Smooth muscle cell (in vitro differentiated cells): ENCODE data around the gene RLN3. TPM values are rescaled to one million over a fixed set of nuclear protein-coding genes. Genes with fewer than 3 reads are reported as not detected.

Source experiments
- DNase-seq: peaks from one replicate; lab custom pipeline; 2025; ENCODE audit not compliant: unreplicated experiment; lab: John Stamatoyannopoulos, UW
- H2AFZ ChIP-seq: fragments of 200-600 bp; sonication (generic); 2 replicates; pipeline ENCODE4 v1.6.0; 2016; ENCODE audit warnings: antibody characterized with exemption, low read depth, mild to moderate bottlenecking
- H3F3A ChIP-seq: fragments of 200-600 bp; sonication (generic); 2 replicates; pipeline ENCODE4 v1.6.0; 2017; ENCODE audit warnings: antibody characterized with exemption, low read depth
- H3K27ac ChIP-seq: fragments of 200-600 bp; sonication (generic); 2 replicates; pipeline ENCODE4 v1.5.1; 2016; ENCODE audit warnings: low read depth, mild to moderate bottlenecking
- H3K27me3 ChIP-seq: fragments of 200-600 bp; sonication (generic); 2 replicates; pipeline ENCODE4 v1.6.1; 2016; ENCODE audit warnings: low read depth, mild to moderate bottlenecking
- H3K36me3 ChIP-seq: fragments of 200-600 bp; sonication (generic); 2 replicates; pipeline ENCODE4 v1.5.1; 2016; ENCODE audit warnings: low read depth
- H3K4me1 ChIP-seq: fragments of 200-600 bp; sonication (generic); 2 replicates; pipeline ENCODE4 v1.5.1; 2016; ENCODE audit warnings: low read depth
- H3K4me2 ChIP-seq: fragments of 200-600 bp; sonication (generic); 2 replicates; pipeline ENCODE4 v1.6.0; 2016; ENCODE audit warnings: mild to moderate bottlenecking
- H3K4me3 ChIP-seq: fragments of 200-600 bp; sonication (generic); 2 replicates; pipeline ENCODE4 v1.5.1; 2016; ENCODE audit warnings: mild to moderate bottlenecking
- H3K79me2 ChIP-seq: fragments of 200-600 bp; sonication (generic); 2 replicates; pipeline ENCODE4 v1.6.0; 2016; ENCODE audit warnings: low read depth, mild to moderate bottlenecking
- H3K9ac ChIP-seq: fragments of 200-600 bp; sonication (generic); 2 replicates; pipeline ENCODE4 v1.6.0; 2016; ENCODE audit warnings: low read depth
- H3K9me3 ChIP-seq: fragments of 200-600 bp; sonication (generic); replicated peaks from 2 replicates; pipeline ENCODE4 v1.5.1; 2016; ENCODE audit warnings: low read depth
- H4K20me1 ChIP-seq: fragments of 200-600 bp; sonication (generic); 2 replicates; pipeline ENCODE4 v1.6.0; 2016; ENCODE audit warnings: low read depth
- CTCF ChIP-seq: fragments of 200-600 bp; sonication (generic); IDR thresholded peaks from 2 replicates; pipeline ENCODE4 v1.5.1; 2017; ENCODE audit warnings: borderline replicate concordance, mild to moderate bottlenecking, antibody characterized with exemption; ENCODE audit not compliant: insufficient read depth, poor library complexity, severe bottlenecking
- WGBS: methylation state at CpG from one replicate; pipeline ENCODE4 v1.1.7; 2016; ENCODE audit warnings: low lambda C conversion rate; 5-methylcytosine and 5-hydroxymethylcytosine counted together
- polyA plus RNA-seq: library from polyadenylated mRNA; unstranded; fragments of >200 nt; fragmentation: Nextera tagmentation; extraction: Ambion mirVana; gene quantifications from 2 replicates; pipeline ENCODE4 v1.2.1, GENCODE V29; 2016
- total RNA-seq: library from RNA; depleted of rRNA; stranded (reverse); fragments of >200 nt; gene quantifications from 2 replicates; pipeline ENCODE4 v1.2.3, GENCODE V29; 2014

The RLN3 gene
- total and polyA plus RNA-seq, 2 experiments from 2014 or later: not detected

DNA sequence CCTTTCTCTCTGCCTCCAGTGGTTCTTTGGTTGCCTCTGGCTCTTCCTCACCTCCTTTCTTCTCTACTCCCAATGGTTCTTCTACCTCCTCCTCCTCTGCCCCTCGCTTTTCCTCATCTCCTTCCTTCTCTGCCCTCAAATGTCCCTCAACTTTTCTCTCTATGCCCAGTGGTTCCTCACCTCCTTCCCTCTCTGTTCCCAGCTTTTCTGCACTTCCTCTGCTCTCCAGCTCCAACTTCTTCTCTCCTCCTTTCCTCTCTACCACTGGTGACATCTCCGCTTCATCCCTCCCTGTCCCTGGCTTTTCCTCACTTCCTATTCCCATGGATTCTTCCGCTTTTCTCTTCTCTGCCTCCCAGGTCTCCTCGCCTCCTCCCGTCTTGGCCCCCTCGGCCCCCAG is 26.2 kb downstream of the RLN3 start:
- 95% methylated on average over 6 of the region's 6 CpGs for WGBS
- no peak for TF ChIP-seq CTCF
- no peak overlapping the region for H3K27ac ChIP-seq

DNA sequence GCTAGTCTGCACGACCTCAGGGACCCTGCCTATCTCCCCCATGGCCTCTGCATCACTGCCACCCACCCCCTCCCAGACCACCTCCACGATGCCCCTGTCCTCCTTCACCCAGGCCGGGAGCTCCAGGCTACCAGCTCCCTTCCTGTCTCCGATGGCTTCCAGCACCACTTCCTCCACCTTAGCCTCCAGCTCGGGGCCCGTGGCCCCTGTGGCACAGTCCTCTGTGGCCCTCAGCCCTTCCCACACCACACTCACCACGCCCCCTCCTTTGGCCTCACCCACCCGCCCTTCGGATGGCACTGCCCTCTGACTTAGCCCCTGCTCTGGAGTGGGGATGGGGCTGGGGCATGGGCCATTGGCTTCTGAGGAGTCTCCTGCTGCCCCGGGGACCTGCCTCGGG is 26.8 kb downstream of the RLN3 start:
- Histone ChIP-seq H3F3A (no peaks in the 10 kb centered on the region), H4K20me1 (no peaks in the 10 kb centered on the region), H3K36me3 (no peaks in the 10 kb centered on the region), H3K9me3 (no peaks in the 10 kb centered on the region), H3K4me1 (no peaks in the 10 kb centered on the region), H3K4me2 (no peak overlapping the region), H3K4me3 (no peak overlapping the region), H3K79me2 (no peaks in the 10 kb centered on the region), H2AFZ (no peak overlapping the region), H3K27ac (no peak overlapping the region), H3K9ac (no peak overlapping the region), H3K27me3 (peaks cover 9% of the 10 kb centered on the region)
- DNase-seq: no peak
- no peak for TF ChIP-seq CTCF
- WGBS: 92% methylated on average over 9 of the region's 11 CpGs

More for the DNA sequence above, 26.2 kb downstream of the RLN3 start:
- Histone ChIP-seq H4K20me1 (no peaks in the 10 kb centered on the region), H2AFZ (no peak overlapping the region), H3F3A (no peaks in the 10 kb centered on the region), H3K36me3 (no peaks in the 10 kb centered on the region), H3K4me1 (no peaks in the 10 kb centered on the region), H3K9ac (no peak overlapping the region), H3K9me3 (no peaks in the 10 kb centered on the region), H3K4me3 (no peak overlapping the region), H3K27me3 (peaks cover 9% of the 10 kb centered on the region), H3K79me2 (no peaks in the 10 kb centered on the region), H3K4me2 (no peak overlapping the region)
- no peak for DNase-seq

DNA sequence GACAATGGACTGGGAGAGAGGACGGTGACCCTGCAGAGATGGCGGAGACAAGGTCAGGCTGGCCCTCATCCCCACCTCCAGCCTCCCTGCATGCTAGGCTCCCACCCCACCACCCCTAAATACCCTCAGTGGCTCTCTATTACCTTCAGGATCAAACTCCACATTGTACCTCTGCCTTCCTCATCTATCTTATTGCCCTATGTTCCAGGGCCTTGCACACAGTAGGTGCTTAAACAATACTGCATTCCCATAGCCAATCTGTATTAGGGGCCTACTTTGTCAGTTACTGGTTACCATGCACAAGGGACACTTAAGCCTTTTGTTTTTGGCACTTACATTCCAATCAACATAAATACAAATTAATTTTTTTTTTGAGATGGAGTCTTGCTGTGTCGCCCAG is 27.4 kb downstream of the RLN3 start:
- Histone ChIP-seq H3K9me3 (no peaks in the 10 kb centered on the region), H4K20me1 (no peaks in the 10 kb centered on the region), H3F3A (no peaks in the 10 kb centered on the region), H3K9ac (no peak overlapping the region), H2AFZ (no peak overlapping the region), H3K36me3 (no peaks in the 10 kb centered on the region), H3K27me3 (peaks cover 9% of the 10 kb centered on the region), H3K4me3 (no peak overlapping the region), H3K4me2 (no peak overlapping the region), H3K4me1 (no peaks in the 10 kb centered on the region), H3K27ac (no peak overlapping the region), H3K79me2 (no peaks in the 10 kb centered on the region)
- WGBS: 90% methylated on average over 3 of the region's 3 CpGs
- no peak for TF ChIP-seq CTCF
- DNase-seq: no peak

- no peaks in the 10 kb centered on the region for H3K79me2 ChIP-seq
- no peak for TF ChIP-seq CTCF
- no peaks in the 10 kb centered on the region for H3F3A ChIP-seq
- no peak overlapping the region for H3K4me2 ChIP-seq
- H3K27me3 ChIP-seq: peaks cover 9% of the 10 kb centered on the region
- no peak overlapping the region for H3K27ac ChIP-seq
- H3K4me1 ChIP-seq: no peaks in the 10 kb centered on the region
- no peak overlapping the region for H2AFZ ChIP-seq
- H3K36me3 ChIP-seq: no peaks in the 10 kb centered on the region
- H3K4me3 ChIP-seq: no peak overlapping the region
- WGBS: 93% methylated on average over 10 of the region's 10 CpGs
- no peak overlapping the region for H3K9ac ChIP-seq
- DNase-seq: no peak
- H3K9me3 ChIP-seq: no peaks in the 10 kb centered on the region
- H4K20me1 ChIP-seq: no peaks in the 10 kb centered on the region
These were observed 28.2 kb downstream of the RLN3 start for GRCh38 chr19:14056069-14056666.
